Ascending aorta (tissue), 2 donors: ENCODE results near the gene ONECUT3. TPM values are rescaled to one million over a fixed set of nuclear protein-coding genes. Genes with fewer than 3 reads are reported as not detected.

Experiments used
- DNase-seq, 2 donors: peaks; one replicate each; pipeline ENCODE4 v3.0.0-alpha.2; 2019; ENCODE audit warnings: low spot score in 2 of 2
- H3K27ac ChIP-seq, 2 donors: fragments of 200-600 bp; sonication (generic); one replicate each; pipeline ENCODE4 v1.5.1; 2016 to 2017; ENCODE audit warnings: mild to moderate bottlenecking in 1 of 2
- H3K27me3 ChIP-seq: fragments of 200-600 bp; sonication (generic); one replicate; pipeline ENCODE4 v1.5.1; 2017
- H3K36me3 ChIP-seq, 2 donors: fragments of 200-600 bp; sonication (generic); one replicate each; pipeline ENCODE4 v1.5.1; 2016
- H3K4me1 ChIP-seq, 2 donors: fragments of 200-600 bp; sonication (generic); one replicate each; pipeline ENCODE4 v1.5.1; 2016 to 2017; ENCODE audit warnings: mild to moderate bottlenecking in 1 of 2
- H3K4me3 ChIP-seq, 2 donors: fragments of 200-600 bp; sonication (generic); one replicate each; pipeline ENCODE4 v1.5.1; 2016 to 2017; ENCODE audit warnings: mild to moderate bottlenecking in 1 of 2
- H3K9me3 ChIP-seq, 2 donors: fragments of 200-600 bp; sonication (generic); one replicate each; pipeline ENCODE4 v1.5.1; 2016
- intact Hi-C: fragments of 100-400 bp; cut with DNase I; formaldehyde crosslinking; loops from one replicate; pipeline ENCODE4 v1.15.1; 2023
- total RNA-seq: library from RNA; depleted of rRNA; stranded (reverse); fragments of >200 nt; gene quantifications from one replicate; pipeline ENCODE4 v1.1.0, GENCODE V29; 2016
- TF ChIP-seq, protein P1 (sequence below), 3 experiments: fragments of 200-600 bp in 2 of 3; fragments of 450-650 bp in 1 of 3; sonication (generic) in 2 of 3; IDR thresholded peaks; one replicate each; pipeline ENCODE4 v1.5.1; 2016 to 2019; ENCODE audit warnings: antibody characterized with exemption in 3 of 3, mild to moderate bottlenecking in 1 of 3, moderate library complexity in 1 of 3

Gene ONECUT3
- total RNA-seq, 1 donor from 2014 or later = not detected

DNA sequence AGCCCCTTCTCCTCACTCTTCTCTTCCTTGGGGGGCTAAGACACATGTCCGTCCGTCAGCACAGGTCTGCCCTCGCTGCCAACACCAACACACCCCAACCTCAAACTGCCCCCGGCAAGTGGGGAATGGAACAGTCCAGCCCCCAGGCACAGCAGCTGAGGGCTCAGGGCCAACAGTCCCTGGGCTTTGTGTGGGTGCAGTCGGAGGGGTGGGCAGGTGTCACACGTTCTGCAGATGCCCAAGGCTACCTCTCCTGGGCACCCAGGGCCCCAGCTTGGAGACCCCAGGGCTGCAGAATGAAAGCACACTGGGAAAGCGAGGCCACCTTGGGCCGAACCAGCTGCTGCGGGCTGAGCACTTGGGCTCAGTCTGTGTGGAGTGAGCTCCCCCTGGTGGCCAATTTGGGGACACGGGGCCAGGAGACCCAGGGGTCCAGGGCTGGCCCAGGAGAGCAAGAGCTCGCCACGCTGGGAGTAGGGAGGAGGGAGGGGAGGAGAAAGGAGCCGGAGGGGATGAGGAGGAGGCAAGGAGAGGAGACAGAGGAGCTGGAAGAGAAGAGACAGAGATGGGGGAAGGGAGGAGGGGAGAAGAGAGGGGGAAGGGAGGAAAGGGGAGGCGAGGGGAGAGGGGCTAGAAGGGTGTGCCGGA is 72.7 kb downstream of the ONECUT3 start:
- Histone ChIP-seq H3K4me3 (no peak overlapping the region), H3K36me3 (peaks cover 52 to 74% of the 10 kb centered on the region in 2 donors), H3K27ac (no peak overlapping the region), H3K9me3 (no peaks in the 10 kb centered on the region), H3K4me1 (no peaks in the 10 kb centered on the region), H3K27me3 (no peaks in the 10 kb centered on the region)
- TF ChIP-seq, protein P1, sequence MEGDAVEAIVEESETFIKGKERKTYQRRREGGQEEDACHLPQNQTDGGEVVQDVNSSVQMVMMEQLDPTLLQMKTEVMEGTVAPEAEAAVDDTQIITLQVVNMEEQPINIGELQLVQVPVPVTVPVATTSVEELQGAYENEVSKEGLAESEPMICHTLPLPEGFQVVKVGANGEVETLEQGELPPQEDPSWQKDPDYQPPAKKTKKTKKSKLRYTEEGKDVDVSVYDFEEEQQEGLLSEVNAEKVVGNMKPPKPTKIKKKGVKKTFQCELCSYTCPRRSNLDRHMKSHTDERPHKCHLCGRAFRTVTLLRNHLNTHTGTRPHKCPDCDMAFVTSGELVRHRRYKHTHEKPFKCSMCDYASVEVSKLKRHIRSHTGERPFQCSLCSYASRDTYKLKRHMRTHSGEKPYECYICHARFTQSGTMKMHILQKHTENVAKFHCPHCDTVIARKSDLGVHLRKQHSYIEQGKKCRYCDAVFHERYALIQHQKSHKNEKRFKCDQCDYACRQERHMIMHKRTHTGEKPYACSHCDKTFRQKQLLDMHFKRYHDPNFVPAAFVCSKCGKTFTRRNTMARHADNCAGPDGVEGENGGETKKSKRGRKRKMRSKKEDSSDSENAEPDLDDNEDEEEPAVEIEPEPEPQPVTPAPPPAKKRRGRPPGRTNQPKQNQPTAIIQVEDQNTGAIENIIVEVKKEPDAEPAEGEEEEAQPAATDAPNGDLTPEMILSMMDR (IDR thresholded peaks at IDR 0.05) = peak; percentile 88 to 96 (median 94)
- peak in 1 of 2 donors; percentile 83 for DNase-seq
- intact Hi-C loops = loop anchor here (2.0 to 5.0 kb wide), 2 partner anchors 37 to 279 kb away; no protein-coding TSS in a partner anchor

GRCh38 chr19:1826557-1827521 is 73.5 kb downstream of the ONECUT3 start:
- H3K27me3 ChIP-seq = no peaks in the 10 kb centered on the region
- peak overlapping the region in 1 of 2 donors; percentile 26 for H3K4me3 ChIP-seq
- H3K4me1 ChIP-seq = no peaks in the 10 kb centered on the region
- TF ChIP-seq, protein P1 (IDR thresholded peaks at IDR 0.05) = no peak
- H3K9me3 ChIP-seq = no peaks in the 10 kb centered on the region
- DNase-seq = no peak
- peaks cover 46 to 69% of the 10 kb centered on the region in 2 donors for H3K36me3 ChIP-seq
- H3K27ac ChIP-seq = no peak overlapping the region
- intact Hi-C loops = loop anchor here (2.0 to 5.0 kb wide), 2 partner anchors 38 to 280 kb away; no protein-coding TSS in a partner anchor

DNA sequence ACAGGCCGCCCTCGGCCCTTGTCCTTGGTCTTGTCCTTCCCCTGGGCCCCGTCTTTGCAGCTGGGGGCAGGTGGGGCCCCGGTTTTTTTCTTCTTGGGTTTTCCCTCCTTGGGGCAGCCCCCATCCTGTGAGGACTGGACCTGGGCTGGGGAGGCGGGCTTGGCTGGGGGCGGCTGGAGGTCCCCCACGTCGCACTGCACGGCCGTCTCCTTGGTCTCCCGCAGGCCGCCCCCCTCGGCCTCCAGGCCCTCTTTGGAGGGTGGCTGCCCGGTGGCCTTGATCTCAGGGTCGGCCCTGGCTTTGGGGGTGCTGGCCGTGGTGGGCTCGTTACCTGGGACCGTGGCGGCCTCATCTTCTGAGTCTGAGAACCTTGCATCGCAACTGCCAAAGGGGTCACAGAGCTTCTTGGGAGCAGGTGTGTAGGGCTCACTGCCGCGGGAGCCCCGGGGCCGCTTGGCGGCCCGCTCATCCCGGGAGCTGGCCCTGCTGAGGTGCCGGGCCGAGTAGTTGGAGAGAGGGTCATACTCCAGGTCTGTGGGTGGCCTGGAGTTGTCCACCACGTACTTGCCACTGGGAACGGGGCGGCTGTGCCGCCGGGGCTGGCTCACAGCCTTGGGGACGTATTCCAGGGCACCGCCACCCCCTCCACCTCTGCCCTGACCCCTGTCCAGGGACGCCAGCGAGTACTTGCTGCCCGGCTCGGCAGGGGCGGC is 74.4 kb downstream of the ONECUT3 start:
- DNase-seq = no peak
- intact Hi-C loops = loop anchor here (2.0 to 5.0 kb wide), 2 partner anchors 39 to 280 kb away; no protein-coding TSS in a partner anchor
- no peak overlapping the region for H3K4me3 ChIP-seq
- TF ChIP-seq, protein P1 (IDR thresholded peaks at IDR 0.05) = no peak
- H3K27ac ChIP-seq = no peak overlapping the region
- H3K4me1 ChIP-seq = no peaks in the 10 kb centered on the region
- H3K27me3 ChIP-seq = no peaks in the 10 kb centered on the region
- no peaks in the 10 kb centered on the region for H3K9me3 ChIP-seq
- peaks cover 37 to 61% of the 10 kb centered on the region in 2 donors for H3K36me3 ChIP-seq

GRCh38 chr19:1828279-1829238 is 75.3 kb downstream of the ONECUT3 start:
- intact Hi-C loops = loop anchor here (5.0 kb wide), 1 partner anchor 281 kb away; no protein-coding TSS in a partner anchor
- Histone ChIP-seq H3K9me3 (no peaks in the 10 kb centered on the region), H3K27ac (no peak overlapping the region), H3K36me3 (peaks cover 28 to 53% of the 10 kb centered on the region in 2 donors), H3K4me3 (no peak overlapping the region), H3K27me3 (no peaks in the 10 kb centered on the region), H3K4me1 (no peaks in the 10 kb centered on the region)
- DNase-seq = no peak
- TF ChIP-seq, protein P1 (IDR thresholded peaks at IDR 0.05) = no peak
